Breast epithelium (tissue), 3 donors: ENCODE results near the gene SERPINB4.

Experiments used
- CTCF ChIP-seq, 3 donors: fragments of 450-650 bp; IDR thresholded peaks; one replicate each; pipeline ENCODE4 v1.5.1; 2016 to 2017; ENCODE audit warnings: antibody characterized with exemption in 3 of 3, mild to moderate bottlenecking in 3 of 3, moderate library complexity in 3 of 3
- POLR2A ChIP-seq: fragments of 450-650 bp; IDR thresholded peaks from one replicate; pipeline ENCODE4 v1.6.1; 2016; ENCODE audit warnings: antibody characterized with exemption, mild to moderate bottlenecking, moderate library complexity
- POLR2AphosphoS5 ChIP-seq, 3 donors: sonication (generic); formaldehyde crosslinking; IDR thresholded peaks; one replicate each; pipeline ENCODE4 v1.6.1; 2017; ENCODE audit warnings: antibody characterized with exemption in 3 of 3

DNA sequence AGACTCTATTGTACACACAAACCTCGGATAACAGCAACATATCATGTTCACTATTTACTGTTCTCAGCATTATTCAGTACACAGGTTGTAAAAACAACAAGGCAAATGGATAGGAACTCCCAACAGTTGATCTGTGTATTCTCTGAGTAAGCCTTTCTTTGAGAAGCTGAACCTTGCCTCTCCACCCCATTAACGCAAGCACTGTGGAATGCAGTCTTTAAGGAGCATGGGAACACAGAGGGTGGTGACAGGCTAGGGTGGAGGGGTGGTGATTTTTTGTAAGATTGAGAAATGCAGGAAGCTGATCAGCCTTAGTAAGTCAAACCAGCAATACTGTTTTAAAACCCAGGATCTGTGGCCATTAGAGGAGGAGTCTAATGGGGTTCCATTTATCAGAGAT is 39.1 kb upstream of the SERPINB4 start:
- TF ChIP-seq CTCF (IDR thresholded peaks at IDR 0.05) (no peak), POLR2AphosphoS5 (IDR thresholded peaks at IDR 0.05) (no peak), POLR2A (no peak)
